GM23248 (cell line): ENCODE data around the gene SLC4A5.

Experiments used
- EZH2 ChIP-seq: fragments of 200-600 bp; sonication (generic); IDR thresholded peaks from 2 replicates; pipeline ENCODE4 v1.6.1; 2018; ENCODE audit warnings: antibody characterized with exemption, mild to moderate bottlenecking; ENCODE audit not compliant: insufficient read depth, poor library complexity, severe bottlenecking
- EZH2phosphoT487 ChIP-seq: fragments of 200-600 bp; sonication (generic); IDR thresholded peaks from 2 replicates; pipeline ENCODE4 v1.6.1; 2018; ENCODE audit warnings: antibody characterized with exemption, moderate library complexity, mild to moderate bottlenecking, low read depth; ENCODE audit not compliant: insufficient read depth

GRCh38 chr2:74223941-74224770 lies 119.1 kb downstream of the SLC4A5 start:
- TF ChIP-seq EZH2: no peak
- no peak for TF ChIP-seq EZH2phosphoT487
